ENCODE measurements around the gene SRC. TPM values are rescaled to one million over a fixed set of nuclear protein-coding genes. Genes with fewer than 3 reads are reported as not detected.

SRC gene
- total and polyA plus RNA-seq, 2 of the 8 experiments (the other 6 are each of a cell fraction or from before 2014, with no cell fraction given), result 27.6 to 28.8 TPM

DNA sequence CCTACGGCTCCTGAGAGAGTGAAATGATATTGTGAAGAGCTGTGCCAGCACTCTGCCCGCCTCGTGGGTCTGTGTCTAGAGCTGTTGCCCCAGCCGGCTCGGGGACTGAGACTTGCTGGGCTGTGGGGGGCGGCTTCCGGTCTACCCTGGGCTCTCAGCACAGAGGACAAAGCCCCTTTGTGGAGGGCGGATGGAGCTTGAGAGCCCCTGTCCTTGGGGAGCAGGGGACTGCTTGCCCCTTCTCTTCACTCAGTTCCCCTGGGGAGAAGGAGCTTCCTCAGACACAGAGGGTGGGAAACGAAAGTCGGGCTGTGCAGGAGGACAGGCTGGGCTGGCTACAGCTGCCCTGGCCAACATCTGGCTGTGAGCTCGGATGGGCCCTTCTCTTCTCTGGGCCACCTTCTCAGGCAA, 11.0 kb downstream of the SRC start (continued):
- no peak for TF ChIP-seq MAFK (IDR thresholded peaks at IDR 0.05; ENCODE audit: low read depth, low read length)
- TF ChIP-seq YY1 (IDR thresholded peaks at IDR 0.05; ENCODE audit: low read depth, low read length), result no peak
- TF ChIP-seq CREB1 (IDR thresholded peaks at IDR 0.05), result no peak

Measured in H1 (cell line).